A549 (cell line): ENCODE data around the gene IPO7. TPM values are rescaled to one million over a fixed set of nuclear protein-coding genes. Genes with fewer than 3 reads are reported as not detected.

Experiments
- ATAC-seq, 2 experiments: fragments of 200-7000 bp in 1 of 2; fragments of >200 bp in 1 of 2; cut with Nextera tagmentation in 1 of 2; cut with Tn5 transposase in 1 of 2; 3 replicates each; pipeline versions ENCODE4 v1.8.0 to v1.9.1; 2018 to 2020; ENCODE audit warnings: mild to moderate bottlenecking in 1 of 2, moderate library complexity in 1 of 2
- CTCF ChIA-PET: fragments of 300-600 bp; sonication (Branson Sonifier 250); formaldehyde crosslinking; extraction: SDS; loops from one replicate; lab custom pipeline; 2021; ENCODE audit warnings: antibody characterized with exemption, inconsistent platforms; lab: Yijun Ruan, JAX
- POLR2A ChIA-PET: fragments of 350-600 bp; formaldehyde crosslinking; extraction: SDS; loops from one replicate; lab custom pipeline; 2021; ENCODE audit warnings: antibody characterized with exemption, inconsistent platforms; lab: Yijun Ruan, JAX
- DNase-seq, 2 experiments: peaks; one replicate each; pipeline versions ENCODE4 v3.0.0 to v3.0.0-alpha.2; 2011 to 2016; ENCODE audit warnings: low read depth in 1 of 2, low spot score in 1 of 2
- FAIRE-seq: peaks from 2 replicates; lab custom pipeline; 2011; peaks lifted over from hg19 to GRCh38; lab: Jason Lieb, UNC
- H3K27ac ChIP-seq, 2 experiments: fragments of >200 bp; sonication (Bioruptor Twin); formaldehyde crosslinking; 3 replicates each; pipeline ENCODE4 v1.5.1; 2016 to 2017
- H3K4me1 ChIP-seq: fragments of >200 bp; sonication (Bioruptor Twin); formaldehyde crosslinking; 3 replicates; pipeline ENCODE4 v1.6.1; 2016
- H3K4me2 ChIP-seq: fragments of >200 bp; sonication (Bioruptor Twin); formaldehyde crosslinking; 3 replicates; pipeline ENCODE4 v1.6.1; 2016
- H3K4me3 ChIP-seq: fragments of >200 bp; sonication (Bioruptor Twin); formaldehyde crosslinking; 3 replicates; pipeline ENCODE4 v1.5.1; 2016
- H3K9me3 ChIP-seq: fragments of >200 bp; sonication (Bioruptor Twin); formaldehyde crosslinking; 3 replicates; pipeline ENCODE4 v1.6.1; 2016
- ATOH8 ChIP-seq: fragments of 250-450 bp; sonication (Bioruptor Pico); IDR thresholded peaks from 2 replicates; pipeline ENCODE4 v1.5.0; 2020; ENCODE audit warnings: low read depth, mild to moderate bottlenecking, moderate library complexity
- BHLHE40 ChIP-seq: IDR thresholded peaks from 2 replicates; pipeline ENCODE4 v1.6.1; 2012; ENCODE audit warnings: low read depth, low read length, inconsistent platforms
- CBX2 ChIP-seq: fragments of 200-600 bp; sonication (generic); IDR thresholded peaks from 2 replicates; pipeline ENCODE4 v1.6.1; 2016; ENCODE audit warnings: low read depth, mild to moderate bottlenecking, borderline replicate concordance
- CTCF ChIP-seq: fragments of >200 bp; sonication (Bioruptor Twin); formaldehyde crosslinking; IDR thresholded peaks from 3 replicates; pipeline ENCODE4 v1.5.1; 2016
- EHMT2 ChIP-seq: fragments of 200-600 bp; sonication (generic); IDR thresholded peaks from 2 replicates; pipeline ENCODE4 v1.6.1; 2016; ENCODE audit warnings: antibody characterized with exemption, low read depth, mild to moderate bottlenecking, moderate library complexity
- ESRRA ChIP-seq: fragments of 150-350 bp; IDR thresholded peaks from 2 replicates; pipeline ENCODE4 v1.6.1; 2014; ENCODE audit warnings: mild to moderate bottlenecking, low read length, borderline replicate concordance
- FOSB ChIP-seq: fragments of 250-450 bp; sonication (Bioruptor Pico); IDR thresholded peaks from 2 replicates; pipeline ENCODE4 v1.5.0; 2020; ENCODE audit warnings: mild to moderate bottlenecking, moderate library complexity
- HDAC2 ChIP-seq: fragments of 200-600 bp; sonication (generic); IDR thresholded peaks from 2 replicates; pipeline ENCODE4 v1.6.1; 2016
- HMGXB4 ChIP-seq: fragments of 250-450 bp; sonication (Bioruptor Pico); IDR thresholded peaks from 2 replicates; pipeline ENCODE4 v1.5.0; 2021; ENCODE audit warnings: mild to moderate bottlenecking, moderate library complexity, borderline replicate concordance
- HOXB5 ChIP-seq: fragments of 250-450 bp; sonication (Bioruptor Pico); IDR thresholded peaks from 2 replicates; pipeline ENCODE4 v1.5.0; 2020; ENCODE audit warnings: mild to moderate bottlenecking, moderate library complexity
- JUN ChIP-seq, 2 experiments: fragments of >200 bp; sonication (Bioruptor Twin); formaldehyde crosslinking; IDR thresholded peaks; 2 replicates in 1 of 2; 3 replicates in 1 of 2; pipeline ENCODE4 v1.6.1; 2016 to 2017
- NFE2L2 ChIP-seq: fragments of 150-350 bp; conservative IDR thresholded peaks from 2 replicates; pipeline ENCODE4 v1.6.1; 2014; ENCODE audit warnings: low read length
- PBX3 ChIP-seq: IDR thresholded peaks from 2 replicates; pipeline ENCODE4 v1.6.1; 2012
- RAD21 ChIP-seq, 2 experiments: fragments of >200 bp in 1 of 2; sonication (Bioruptor Twin) in 1 of 2; formaldehyde crosslinking in 1 of 2; IDR thresholded peaks in 1 of 2; conservative IDR thresholded peaks in 1 of 2; 2 replicates in 1 of 2; 3 replicates in 1 of 2; pipeline ENCODE4 v1.6.1; 2012 to 2018; ENCODE audit warnings: inconsistent platforms in 1 of 2
- RARB ChIP-seq: fragments of 250-450 bp; sonication (Bioruptor Pico); IDR thresholded peaks from 2 replicates; pipeline ENCODE4 v1.8.0; 2021; ENCODE audit warnings: mild to moderate bottlenecking, moderate library complexity
- RCOR1 ChIP-seq: fragments of 150-350 bp; IDR thresholded peaks from 2 replicates; pipeline ENCODE4 v1.6.1; 2014; ENCODE audit warnings: antibody characterized with exemption, low read length, low read depth
- RNF2 ChIP-seq: fragments of 200-600 bp; sonication (generic); IDR thresholded peaks from 2 replicates; pipeline ENCODE4 v1.6.1; 2016; ENCODE audit warnings: low read depth, mild to moderate bottlenecking, antibody characterized with exemption, moderate library complexity, borderline replicate concordance
- SMC3 ChIP-seq: fragments of >200 bp; sonication (Bioruptor Twin); formaldehyde crosslinking; IDR thresholded peaks from 3 replicates; pipeline ENCODE4 v1.6.1; 2018; ENCODE audit warnings: inconsistent platforms
- TFCP2L1 ChIP-seq: fragments of 250-450 bp; sonication (Bioruptor Pico); IDR thresholded peaks from 2 replicates; pipeline ENCODE4 v1.5.0; 2021; ENCODE audit warnings: mild to moderate bottlenecking
- TP53 ChIP-seq: fragments of 250-450 bp; sonication (Bioruptor Pico); IDR thresholded peaks from 2 replicates; pipeline ENCODE4 v1.5.0; 2021; ENCODE audit warnings: mild to moderate bottlenecking, moderate library complexity
- ZFP36 ChIP-seq: fragments of 450-650 bp; IDR thresholded peaks from 2 replicates; pipeline ENCODE4 v1.6.1; 2014; ENCODE audit warnings: borderline replicate concordance; ENCODE audit not compliant: partially characterized antibody
- ZNF302 ChIP-seq: fragments of 250-450 bp; sonication (Bioruptor Pico); IDR thresholded peaks from 2 replicates; pipeline ENCODE4 v1.9.0; 2021; ENCODE audit warnings: inconsistent platforms, mild to moderate bottlenecking, moderate library complexity
- ZSCAN20 ChIP-seq: fragments of 250-450 bp; sonication (Bioruptor Pico); IDR thresholded peaks from 2 replicates; pipeline ENCODE4 v1.8.0; 2022; ENCODE audit warnings: mild to moderate bottlenecking, moderate library complexity
- WGBS: methylation state at CpG from one replicate; pipeline ENCODE4 v1.1.6; 2017; ENCODE audit errors: missing lambda C conversion rate; 5-methylcytosine and 5-hydroxymethylcytosine counted together
- polyA plus RNA-seq, 4 experiments: library from polyadenylated mRNA; depleted of rRNA in 3 of 4; stranded (reverse); fragments of >200 nt; fragmentation: RNase III in 1 of 4; extraction: RNeasy Plus Mini Kit Qiagen cat#74134 plus additional on column Dnase treatment in 1 of 4; gene quantifications; 2 replicates in 3 of 4; 3 replicates in 1 of 4; pipeline ENCODE4 v1.2.3, GENCODE V29; 2011 to 2017

The IPO7 gene
- polyA plus RNA-seq, 2 of the 4 experiments (the other 2 are of a cell fraction): 115 to 142 TPM

- TF ChIP-seq HMGXB4: no peak
- TF ChIP-seq, all 56 proteins: peak for 0
These were observed 961 bp downstream of the IPO7 start (continued) for GRCh38 chr11:9385327-9385899.

GRCh38 chr11:9386086-9386485, 1.6 kb downstream of the IPO7 start:
- no peak for FAIRE-seq
- WGBS: 25% methylated on average over 2 of the region's 2 CpGs
- Histone ChIP-seq H3K9me3 (no peaks in the 10 kb centered on the region), H3K4me2 (peak overlapping the region; percentile 94), H3K4me1 (peaks cover 19% of the 10 kb centered on the region; the same call in 2 of the 3 replicates), H3K4me3 (peak overlapping the region; percentile 74), H3K27ac (peak overlapping the region in 1 of 2 experiments; percentile 97; a peak in 2 of 6 replicates)
- CTCF ChIA-PET: interaction anchor here (1.0 to 2.2 kb wide), 8 partner anchors 9 to 74 kb away, joined by 3 to 12 read pairs (median 3); partner anchors contain the start of gene TMEM41B
- TF ChIP-seq BHLHE40 (no peak), RARB (CRISPR knock-in tag) (no peak), RNF2 (no peak), TFCP2L1 (CRISPR knock-in tag) (no peak), FOSB (CRISPR knock-in tag) (no peak), RCOR1 (no peak), JUN (IDR thresholded peaks at IDR 0.05) (no peak), ATOH8 (CRISPR knock-in tag) (no peak)
- no peak for DNase-seq
- ATAC-seq: no peak
- POLR2A ChIA-PET: interaction anchor here (1.1 to 2.4 kb wide), 4 partner anchors 22 to 122 kb away, joined by 4 to 27 read pairs (median 10); partner anchors contain the start of genes DENND5A, TMEM41B and ZNF143

- WGBS: 39% methylated on average over 1 of the region's 1 CpG
- Histone ChIP-seq H3K4me1 (peaks cover 19% of the 10 kb centered on the region; the same call in 2 of the 3 replicates), H3K9me3 (no peaks in the 10 kb centered on the region), H3K27ac (no peak overlapping the region), H3K4me3 (peak overlapping the region; percentile 74; the same call in 1 of the 3 replicates), H3K4me2 (peak overlapping the region; percentile 94)
- ATAC-seq (no peak), DNase-seq (no peak), FAIRE-seq (no peak)
- POLR2A ChIA-PET: interaction anchor here (1.1 kb wide), 1 partner anchor 23 kb away, joined by 4 read pairs; no protein-coding TSS in a partner anchor
- CTCF ChIA-PET: interaction anchor here (0.5 to 1.2 kb wide), 4 partner anchors 8 to 73 kb away, joined by 3 read pairs; no protein-coding TSS in a partner anchor
- TF ChIP-seq ZNF302 (CRISPR knock-in tag): no peak
- no peak for TF ChIP-seq BHLHE40
- no peak for TF ChIP-seq HOXB5 (CRISPR knock-in tag)
- TF ChIP-seq NFE2L2: no peak
- TF ChIP-seq PBX3: no peak
- no peak for TF ChIP-seq ESRRA
- TF ChIP-seq RARB (CRISPR knock-in tag): no peak
- no peak for TF ChIP-seq CBX2
- TF ChIP-seq EHMT2: no peak
- no peak for TF ChIP-seq CTCF
- no peak for TF ChIP-seq JUN (IDR thresholded peaks at IDR 0.05)
- TF ChIP-seq TP53 (CRISPR knock-in tag): no peak
- no peak for TF ChIP-seq SMC3
- no peak for TF ChIP-seq RCOR1
- no peak for TF ChIP-seq ZFP36
- no peak for TF ChIP-seq HDAC2
- no peak for TF ChIP-seq ZSCAN20
- TF ChIP-seq RAD21 (conservative IDR thresholded peaks at IDR 0.05 in 1 of 2, IDR thresholded peaks at IDR 0.05 in 1 of 2): no peak
- TF ChIP-seq, all 56 proteins: peak for 0
These were observed 2.4 kb downstream of the IPO7 start for GRCh38 chr11:9386901-9387300.
